Small intestine (tissue), 7 donors: ENCODE results near the gene TNXB. TPM values are rescaled to one million over a fixed set of nuclear protein-coding genes. Genes with fewer than 3 reads are reported as not detected.
"Not testable (repeated sequence)": the region's sequence is repeated elsewhere in the genome, so short reads cannot be mapped to it uniquely, and the experiment has no call there.

Experiments used
- DNase-seq, 2 donors: peaks; one replicate each; pipeline versions ENCODE4 v3.0.0 to v3.0.0-alpha.2; 2013
- FAIRE-seq: peaks from 2 replicates; lab custom pipeline; 2012; peaks lifted over from hg19 to GRCh38; lab: Jason Lieb, UNC
- H3K27ac ChIP-seq, 3 donors: one replicate each; pipeline ENCODE4 v1.5.1; 2013; ENCODE audit warnings: low read length in 2 of 3, mild to moderate bottlenecking in 2 of 3, control low read depth in 1 of 3, inconsistent platforms in 1 of 3, low read depth in 1 of 3, moderate library complexity in 1 of 3
- H3K27me3 ChIP-seq, 3 donors: one replicate each; pipeline ENCODE4 v1.6.1; 2013; ENCODE audit warnings: low read length in 3 of 3, inconsistent platforms in 1 of 3; ENCODE audit not compliant: control insufficient read depth in 3 of 3, insufficient read depth in 3 of 3
- H3K36me3 ChIP-seq, 3 donors: one replicate each; pipeline ENCODE4 v1.6.1; 2013; ENCODE audit warnings: low read length in 3 of 3, inconsistent platforms in 1 of 3, low read depth in 1 of 3, mild to moderate bottlenecking in 1 of 3, moderate library complexity in 1 of 3; ENCODE audit not compliant: control insufficient read depth in 3 of 3, insufficient read depth in 2 of 3
- H3K4me1 ChIP-seq, 3 donors: one replicate each; pipeline ENCODE4 v1.6.1; 2013; ENCODE audit warnings: low read length in 2 of 3, inconsistent platforms in 1 of 3, low read depth in 1 of 3, mild to moderate bottlenecking in 1 of 3, moderate library complexity in 1 of 3; ENCODE audit not compliant: control insufficient read depth in 3 of 3, insufficient read depth in 2 of 3
- H3K4me3 ChIP-seq, 3 donors: one replicate each; pipeline ENCODE4 v1.5.1; 2013; ENCODE audit warnings: low read length in 3 of 3, control low read depth in 1 of 3, inconsistent platforms in 1 of 3, low read depth in 1 of 3, mild to moderate bottlenecking in 1 of 3, moderate library complexity in 1 of 3
- H3K9me3 ChIP-seq, 2 donors: one replicate each; pipeline ENCODE4 v1.6.1; 2013; ENCODE audit warnings: low read depth in 1 of 2, low read length in 1 of 2; ENCODE audit not compliant: control insufficient read depth in 2 of 2, insufficient read depth in 1 of 2
- WGBS, 3 donors: extraction: QIAGEN DNeasy Blood & Tissue Kit; methylation state at CpG; one replicate each; pipeline ENCODE4 v1.1.7; 2013; 5-methylcytosine and 5-hydroxymethylcytosine counted together
- polyA plus RNA-seq, 4 donors: library from polyadenylated mRNA; stranded (reverse) in 3 of 4; unstranded in 1 of 4; fragments of 200-250 nt in 3 of 4; fragments of 120-200 nt in 1 of 4; gene quantifications; one replicate each; pipeline versions ENCODE4 v1.2.1 to v1.2.3, GENCODE V29; 2013
- donor health status: healthy with polysubstance abuse.
- donor health status: control.
- donor health status: control.
- donor health status: Bipolar disorder and iron deficiency.
- donor health status: healthy.

Gene TNXB
- polyA plus RNA-seq, 4 donors: 1.8 to 38.7 (median 4.5) TPM

DNA sequence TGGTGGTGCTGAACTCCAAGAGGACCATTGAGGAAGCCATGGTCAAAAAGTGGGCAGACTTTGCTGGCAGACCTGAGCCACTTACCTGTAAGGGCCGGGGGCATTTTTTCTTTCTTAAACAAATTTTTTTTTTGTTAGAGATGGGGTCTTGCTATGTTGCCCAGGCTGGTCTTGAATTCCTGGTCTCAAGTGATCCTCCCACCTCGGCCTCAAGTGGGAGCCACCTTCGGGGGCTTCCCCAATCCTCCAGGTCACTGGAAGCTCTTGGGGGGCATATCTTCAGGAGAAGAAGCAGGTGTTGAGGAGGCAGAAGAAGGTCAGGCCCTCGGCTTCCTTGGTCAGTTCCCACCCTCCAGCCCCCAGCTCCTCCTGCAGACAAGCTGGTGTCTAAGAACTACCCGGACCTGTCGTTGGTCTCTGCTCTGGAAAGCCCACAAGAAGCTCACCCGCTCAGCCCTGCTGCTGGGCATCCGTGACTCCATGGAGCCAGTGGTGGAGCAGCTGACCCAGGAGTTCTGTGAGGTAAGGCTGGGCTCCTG lies 103.1 kb downstream of the TNXB start:
- not testable (repeated sequence) for H3K9me3 ChIP-seq, H3K4me3 ChIP-seq, H3K4me1 ChIP-seq, H3K27ac ChIP-seq, H3K36me3 ChIP-seq, DNase-seq, FAIRE-seq, H3K27me3 ChIP-seq
- 63 to 72% (median 72%) methylated on average over 6 to 8 of the region's 8 CpGs for WGBS, 3 donors

- FAIRE-seq, H3K27ac ChIP-seq, H3K9me3 ChIP-seq, H3K4me1 ChIP-seq, H3K4me3 ChIP-seq, DNase-seq, H3K36me3 ChIP-seq, H3K27me3 ChIP-seq: not testable (repeated sequence)
- WGBS, 3 donors: 76 to 82% (median 80%) methylated on average over 3 to 9 of the region's 9 CpGs
Measured at GRCh38 chr6:32005538-32005880, 103.6 kb downstream of the TNXB start.

GRCh38 chr6:32004864-32005537 lies 104.1 kb downstream of the TNXB start:
- not testable (repeated sequence) for H3K9me3 ChIP-seq, FAIRE-seq, H3K36me3 ChIP-seq, H3K27ac ChIP-seq, H3K4me1 ChIP-seq, DNase-seq, H3K4me3 ChIP-seq, H3K27me3 ChIP-seq
- WGBS, 3 donors: 57 to 72% (median 68%) methylated on average over 8 to 9 of the region's 13 CpGs

GRCh38 chr6:32004393-32004792 lies 104.7 kb downstream of the TNXB start:
- not testable (repeated sequence) for H3K9me3 ChIP-seq, H3K36me3 ChIP-seq, H3K27me3 ChIP-seq, H3K4me1 ChIP-seq, H3K4me3 ChIP-seq, DNase-seq, H3K27ac ChIP-seq, FAIRE-seq
- WGBS, 3 donors: 85 to 86% (median 85%) methylated on average over 3 to 4 of the region's 4 CpGs

GRCh38 chr6:32003301-32003700 lies 105.8 kb downstream of the TNXB start:
- not testable (repeated sequence) for DNase-seq, H3K27ac ChIP-seq, H3K36me3 ChIP-seq, H3K4me1 ChIP-seq, H3K9me3 ChIP-seq, H3K4me3 ChIP-seq, FAIRE-seq, H3K27me3 ChIP-seq
- WGBS, 3 donors: no CpG with 5 or more reads among the region's 7 CpGs

DNA sequence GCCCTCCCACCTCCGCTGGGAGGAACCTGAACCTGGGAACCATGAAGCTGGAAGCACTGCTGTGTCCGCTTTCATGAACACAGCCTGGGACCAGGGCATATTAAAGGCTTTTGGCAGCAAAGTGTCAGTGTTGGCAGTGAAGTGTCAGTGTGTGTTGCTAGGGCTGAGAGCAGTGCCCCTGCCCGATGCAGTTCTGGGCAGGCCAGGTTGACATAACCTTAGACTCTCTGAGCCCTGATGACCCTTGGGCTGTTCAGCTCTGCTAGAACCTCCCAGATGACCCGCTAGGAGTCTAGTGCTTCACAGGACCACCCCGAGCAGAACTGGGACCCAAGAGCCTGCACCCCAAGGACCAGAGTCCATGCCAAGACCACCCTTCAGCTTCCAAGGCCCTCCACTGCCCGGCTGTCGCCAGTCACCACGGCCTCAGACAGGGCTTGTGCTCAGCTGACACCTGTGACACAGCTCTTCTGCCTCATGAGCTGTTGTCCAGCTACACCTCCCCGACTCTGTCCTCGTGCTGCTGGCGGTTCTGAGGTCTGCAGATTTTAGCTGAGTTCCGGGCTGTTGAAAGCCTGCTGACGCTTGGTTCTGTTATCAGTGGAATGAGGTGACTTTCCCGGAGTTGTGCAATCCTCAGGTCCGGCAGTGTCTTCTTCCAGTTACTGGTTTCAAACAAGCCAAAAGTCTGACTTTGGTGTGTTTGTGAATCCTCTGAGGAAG lies 106.4 kb downstream of the TNXB start:
- no CpG with 5 or more reads among the region's 15 CpGs for WGBS, 3 donors
- H3K9me3 ChIP-seq, H3K36me3 ChIP-seq, DNase-seq, H3K27me3 ChIP-seq, H3K4me3 ChIP-seq, H3K4me1 ChIP-seq, H3K27ac ChIP-seq, FAIRE-seq: not testable (repeated sequence)

DNA sequence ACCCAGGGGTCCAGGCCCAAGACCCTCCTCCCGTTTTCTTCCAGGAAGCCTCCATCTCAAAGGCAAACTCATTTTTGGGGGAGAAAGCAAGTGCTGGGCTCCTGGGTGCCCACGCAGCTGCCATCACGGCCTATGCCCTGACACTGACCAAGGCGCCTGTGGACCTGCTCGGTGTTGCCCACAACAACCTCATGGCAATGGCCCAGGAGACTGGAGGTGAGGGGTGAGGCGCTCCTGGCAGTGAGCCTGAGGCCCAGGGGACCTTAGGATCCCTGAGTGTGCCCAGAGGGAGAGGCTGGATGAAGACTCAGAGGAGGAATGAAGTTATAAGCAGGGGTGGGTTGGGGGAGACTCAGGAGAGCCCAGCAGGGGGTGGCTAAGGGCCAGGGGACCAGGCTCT lies 112.8 kb downstream of the TNXB start:
- WGBS, 3 donors: 82 to 94% (median 82%) methylated on average over 5 to 6 of the region's 6 CpGs
- H3K9me3 ChIP-seq: not testable (repeated sequence)

GRCh38 chr6:31994421-31994820 lies 114.7 kb downstream of the TNXB start:
- 93 to 98% (median 95%) methylated on average over 6 to 9 of the region's 14 CpGs for WGBS, 3 donors
- H3K27me3 ChIP-seq, FAIRE-seq, DNase-seq, H3K4me1 ChIP-seq, H3K27ac ChIP-seq, H3K9me3 ChIP-seq, H3K4me3 ChIP-seq, H3K36me3 ChIP-seq: not testable (repeated sequence)

More for the DNA sequence above, 112.8 kb downstream of the TNXB start:
- not testable (repeated sequence) for FAIRE-seq, H3K27ac ChIP-seq, H3K27me3 ChIP-seq, H3K36me3 ChIP-seq, DNase-seq, H3K4me1 ChIP-seq, H3K4me3 ChIP-seq
